K562 (cell line): ENCODE measurements around the gene ARHGAP25. TPM values are rescaled to one million over a fixed set of nuclear protein-coding genes. Genes with fewer than 3 reads are reported as not detected.
A peak's percentile ranks its signal among the peaks of the same experiment; 100 is the strongest.
"Not testable (repeated sequence)": the region's sequence is repeated elsewhere in the genome, so short reads cannot be mapped to it uniquely, and the experiment has no call there.

Source experiments
- ATAC-seq: fragments of 200-7000 bp; cut with Tn5 transposase; 3 replicates; pipeline ENCODE4 v1.9.1; 2020; ENCODE audit warnings: moderate library complexity
- BruUV-seq: library from RNA; stranded (reverse); fragments of 400-500 nt; replicated peaks from 2 replicates; lab custom pipeline; 2021; lab: Mats Ljungman, UMichigan
- CTCF ChIA-PET: fragments of 300-600 bp; formaldehyde crosslinking; extraction: SDS; loops from one replicate; lab custom pipeline; 2021; ENCODE audit warnings: low intra/inter-chr PET ratio; lab: Yijun Ruan, JAX
- POLR2A ChIA-PET: fragments of 300-600, 350-650 bp; sonication (Branson Sonifier 250); formaldehyde crosslinking; extraction: SDS; loops from one replicate; lab custom pipeline; 2021; ENCODE audit warnings: antibody characterized with exemption, inconsistent platforms; lab: Yijun Ruan, JAX
- DNase-seq, 4 experiments: peaks; one replicate each; pipeline versions ENCODE4 v3.0.0 to v3.0.0-alpha.2; 2011 to 2018; ENCODE audit warnings: low spot score in 3 of 4, mixed read lengths in 3 of 4; ENCODE audit errors: extremely low read depth in 1 of 4
- FAIRE-seq: peaks from 2 replicates; lab custom pipeline; 2011; peaks lifted over from hg19 to GRCh38; lab: Jason Lieb, UNC
- H2AFZ ChIP-seq: 2 replicates; pipeline ENCODE4 v1.6.0; 2011; ENCODE audit warnings: low read depth, low read length, control low read depth, inconsistent platforms
- H3K27ac ChIP-seq: fragments of 200-600 bp; 3 replicates; pipeline ENCODE4 v1.8.0; 2011; ENCODE audit warnings: low read depth, mild to moderate bottlenecking, control low read depth, inconsistent platforms, low read length, moderate library complexity, mixed read lengths; ENCODE audit errors: extremely low read depth
- H3K27me3 ChIP-seq, 2 experiments: fragments of 300-600 bp in 1 of 2; 2 replicates in 1 of 2; 3 replicates in 1 of 2; pipeline versions ENCODE4 v1.6.0 to v1.8.0; 2011; ENCODE audit warnings: inconsistent platforms in 2 of 2, low read length in 2 of 2, mild to moderate bottlenecking in 1 of 2, mixed read lengths in 1 of 2, moderate library complexity in 1 of 2; ENCODE audit not compliant: control insufficient read depth in 2 of 2, insufficient read depth in 2 of 2
- H3K36me3 ChIP-seq: fragments of 300-600 bp; 3 replicates; pipeline ENCODE4 v1.8.0; 2011; ENCODE audit warnings: mild to moderate bottlenecking, low read length, inconsistent platforms; ENCODE audit not compliant: control insufficient read depth, insufficient read depth
- H3K4me1 ChIP-seq, 2 experiments: fragments of 200-600 bp in 1 of 2; replicated peaks in 1 of 2; 2 replicates in 1 of 2; 3 replicates in 1 of 2; pipeline versions ENCODE4 v1.5.1 to v1.8.0; 2011; ENCODE audit warnings: inconsistent platforms in 2 of 2, low read length in 2 of 2, mild to moderate bottlenecking in 1 of 2, mixed read lengths in 1 of 2, moderate library complexity in 1 of 2; ENCODE audit not compliant: control insufficient read depth in 2 of 2, insufficient read depth in 2 of 2
- H3K4me2 ChIP-seq: 2 replicates; pipeline ENCODE4 v1.6.1; 2011; ENCODE audit warnings: low read length, control low read depth, inconsistent platforms, mixed read lengths; ENCODE audit not compliant: insufficient read depth
- H3K4me3 ChIP-seq: fragments of 200-600 bp; sonication (generic), shearing (Covaris generic); 2 replicates; pipeline ENCODE4 v1.5.1; 2016; ENCODE audit warnings: control low read depth, inconsistent platforms
- H3K79me2 ChIP-seq: fragments of 200-600 bp; 3 replicates; pipeline ENCODE4 v1.8.0; 2011; ENCODE audit warnings: low read length, inconsistent platforms; ENCODE audit not compliant: control insufficient read depth, insufficient read depth
- H3K9ac ChIP-seq, 2 experiments: 2 replicates each; pipeline versions ENCODE4 v1.6.0 to v1.6.1; 2011; ENCODE audit warnings: low read depth in 2 of 2, low read length in 2 of 2, control low read depth in 1 of 2, inconsistent platforms in 1 of 2, mild to moderate bottlenecking in 1 of 2, mixed read lengths in 1 of 2; ENCODE audit not compliant: insufficient read depth in 1 of 2
- H3K9me1 ChIP-seq: one replicate; pipeline ENCODE4 v1.6.0; 2011; ENCODE audit warnings: inconsistent platforms, mild to moderate bottlenecking, low read length, moderate library complexity; ENCODE audit not compliant: control insufficient read depth, insufficient read depth
- H3K9me3 ChIP-seq: replicated peaks from 2 replicates; pipeline ENCODE4 v1.5.1; 2011; ENCODE audit warnings: low read depth, low read length, inconsistent platforms; ENCODE audit not compliant: control insufficient read depth, insufficient read depth
- H4K20me1 ChIP-seq: replicated peaks from 2 replicates; pipeline ENCODE4 v1.6.1; 2011; ENCODE audit warnings: low read length, inconsistent platforms, mixed read lengths; ENCODE audit not compliant: control insufficient read depth, insufficient read depth
- ADNP ChIP-seq: fragments of 200-800 bp; sonication (Bioruptor generic); IDR thresholded peaks from 2 replicates; pipeline ENCODE4 v1.6.1; 2016; ENCODE audit warnings: missing genetic modification characterization, missing compliant biosample characterization
- BCOR ChIP-seq: fragments of 450-650 bp; IDR thresholded peaks from 2 replicates; pipeline ENCODE4 v1.6.1; 2016
- ETV6 ChIP-seq, 3 experiments: fragments of 150-350 bp in 1 of 3; sonication (generic) in 1 of 3; formaldehyde crosslinking in 1 of 3; IDR thresholded peaks; 2 replicates each; pipeline versions ENCODE4 v1.6.1 to v1.8.0; 2014 to 2022; ENCODE audit warnings: borderline replicate concordance in 2 of 3, low read depth in 2 of 3, antibody characterized with exemption in 1 of 3, low read length in 1 of 3, mild to moderate bottlenecking in 1 of 3, missing genetic modification reagents in 1 of 3
- PHF21A ChIP-seq: fragments of 450-650 bp; IDR thresholded peaks from 2 replicates; pipeline ENCODE4 v1.6.1; 2017; ENCODE audit warnings: low read depth, borderline replicate concordance
- RBM25 ChIP-seq: fragments of 200-400 bp; formaldehyde crosslinking; IDR thresholded peaks from 2 replicates; pipeline ENCODE4 v1.6.1; 2018; ENCODE audit warnings: low read length, low read depth, moderate library complexity; ENCODE audit not compliant: severe bottlenecking
- ZNF444 ChIP-seq: fragments of 250-450 bp; sonication (Bioruptor Pico); IDR thresholded peaks from 2 replicates; pipeline ENCODE4 v1.4.0; 2020; ENCODE audit warnings: mild to moderate bottlenecking, moderate library complexity
- WGBS: fragments of 100-300 bp; shearing (Covaris generic); methylation state at CpG from one replicate; pipeline ENCODE4 v1.1.6; 2016; ENCODE audit warnings: low coverage, mixed read lengths; ENCODE audit not compliant: insufficient coverage; ENCODE audit errors: missing lambda C conversion rate; 5-methylcytosine and 5-hydroxymethylcytosine counted together
- in situ Hi-C: fragments of 300-500 bp; cut with MboI; formaldehyde crosslinking; loops from 4 replicates; pipeline ENCODE4 v1.15.0; 2018; ENCODE audit warnings: inconsistent platforms, mixed read lengths
- intact Hi-C: fragments of 100-400 bp; cut with micrococcal nuclease; formaldehyde crosslinking; loops from 2 replicates; pipeline ENCODE4 v1.14.2; 2022
- polyA plus RNA-seq, 8 experiments: library from polyadenylated mRNA; depleted of rRNA in 4 of 8; stranded (reverse) in 5 of 8; unstranded in 3 of 8; fragments of >200 nt; fragmentation: Nextera tagmentation in 2 of 8; fragmentation: Illumina TruSeq in 1 of 8; extraction: Ambion mirVana in 2 of 8; extraction: Trizol in 1 of 8; gene quantifications; 2 replicates each; pipeline versions ENCODE4 v1.2.1 to v1.2.3, GENCODE V29; 2011 to 2014; ENCODE audit warnings: inconsistent platforms in 1 of 8, missing spikeins in 1 of 8
- total RNA-seq, 7 experiments: library from RNA; depleted of rRNA in 6 of 7; stranded (reverse); fragments of >200 nt in 6 of 7; fragmentation: Illumina TruSeq in 2 of 7; extraction: Trizol in 2 of 7; gene quantifications; 2 replicates each; pipeline versions ENCODE4 v1.2.1 to v1.2.3, GENCODE V29; 2011 to 2021; ENCODE audit warnings: low replicate concordance in 1 of 7

The ARHGAP25 gene
- total and polyA plus RNA-seq, 9 of the 15 experiments (the other 6 are each of a cell fraction or from before 2014, with no cell fraction given), result 4.9 to 14.8 (median 10.7) TPM

DNA sequence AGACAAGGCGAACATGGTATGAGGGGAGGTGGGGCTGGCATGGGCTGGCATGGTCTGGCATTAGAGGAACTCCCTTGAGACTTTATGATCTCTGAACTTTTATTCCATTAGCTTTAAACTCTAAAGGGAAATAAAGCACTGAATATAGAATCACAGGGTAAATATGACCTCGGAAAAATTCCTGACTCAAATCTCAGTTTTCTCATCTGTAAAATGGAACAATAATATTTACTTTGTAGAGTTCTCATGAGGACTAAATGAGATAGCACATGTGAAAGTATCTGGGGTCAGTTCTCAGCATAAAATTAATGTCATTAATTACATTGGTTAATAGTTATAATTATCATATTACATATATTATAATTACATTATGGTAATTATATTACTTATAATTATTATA, 65.9 kb downstream of the ARHGAP25 start:
- Histone ChIP-seq H2AFZ (no peak overlapping the region), H3K4me2 (no peak overlapping the region), H3K27ac (no peak overlapping the region), H3K36me3 (no peaks in the 10 kb centered on the region), H3K27me3 (no peaks in the 10 kb centered on the region), H4K20me1 (no peaks in the 10 kb centered on the region; the same call in 1 of the 2 replicates)
- CTCF ChIA-PET, result no interaction called here
- no peak for ATAC-seq
- peak; percentile 75 for TF ChIP-seq ADNP
- TF ChIP-seq ZNF444 (CRISPR knock-in tag), result no peak
- no peak for TF ChIP-seq PHF21A
- 0 out of 2 replicates have a peak, but pooled peaks have one; percentile 26 for TF ChIP-seq BCOR
- no peak for TF ChIP-seq ETV6 (IDR thresholded peaks at IDR 0.05; ENCODE audit: borderline replicate concordance in 1 of 2, low read depth in 2 of 2, low read length in 1 of 2)
- TF ChIP-seq ETV6 (CRISPR knock-in tag; IDR thresholded peaks at IDR 0.05; ENCODE audit: borderline replicate concordance), result no peak
- peak; percentile 97 for TF ChIP-seq RBM25
- TF ChIP-seq, all 486 proteins: peak for 3
- no peak for FAIRE-seq
- BruUV-seq, result no TSS peak
- H3K9me1 ChIP-seq, result no peaks in the 10 kb centered on the region
- H3K9ac ChIP-seq, result no peak overlapping the region; a peak in 1 of 4 replicates
- POLR2A ChIA-PET, result interaction anchor here (1.4 kb wide), 1 partner anchor 10 kb away, joined by 5 read pairs; no protein-coding TSS in a partner anchor
- WGBS, result 57% methylated on average over 2 of the region's 2 CpGs
- DNase-seq, result no peak
- intact Hi-C loops (no loop called here), in situ Hi-C loops (no loop called here)
- H3K9me3 ChIP-seq, result no peaks in the 10 kb centered on the region
- peaks cover 0 to 3% of the 10 kb centered on the region in 2 experiments; a peak in 1 of 5 replicates for H3K4me1 ChIP-seq
- H3K79me2 ChIP-seq, result no peaks in the 10 kb centered on the region
- no peak overlapping the region for H3K4me3 ChIP-seq

GRCh38 chr2:68802161-68802560, 67.5 kb downstream of the ARHGAP25 start:
- FAIRE-seq, H3K9ac ChIP-seq, CTCF ChIA-PET, H3K27ac ChIP-seq, H3K4me3 ChIP-seq, ATAC-seq, H4K20me1 ChIP-seq, H3K9me3 ChIP-seq, H3K36me3 ChIP-seq, H3K4me2 ChIP-seq, DNase-seq, H3K27me3 ChIP-seq, H3K4me1 ChIP-seq, H3K79me2 ChIP-seq, BruUV-seq, intact Hi-C loops, H2AFZ ChIP-seq, in situ Hi-C loops, H3K9me1 ChIP-seq: not testable (repeated sequence)
- 44% methylated on average over 8 of the region's 9 CpGs for WGBS
- POLR2A ChIA-PET, result interaction anchor here (1.6 kb wide), 1 partner anchor 9 kb away, joined by 3 read pairs; no protein-coding TSS in a partner anchor
